COLO668 (cell line): ENCODE results near the gene BBOX1.
"Not testable (repeated sequence)": the region's sequence is repeated elsewhere in the genome, so short reads cannot be mapped to it uniquely, and the experiment has no call there.

Experiments used
- DNase-seq: peaks from one replicate; lab custom pipeline; 2025; ENCODE audit not compliant: unreplicated experiment; lab: John Stamatoyannopoulos, UW

The BBOX1 gene

GRCh38 chr11:27040302-27041115 is at the start of gene BBOX1:
Gene BBOX1, plus strand, starts transcription at chr11:27040815. Its CDS starts 14,616 bp downstream, at chr11:27055431.
- DNase-seq: peak; percentile 7

- no peak for DNase-seq
Observed at GRCh38 chr11:26992031-26992541, 48.5 kb upstream of the BBOX1 start.

- no peak for DNase-seq
Observed at GRCh38 chr11:26993965-26994457, 46.6 kb upstream of the BBOX1 start, which contains the start of gene FIBIN. Gene FIBIN, plus strand, starts transcription at chr11:26994112. Its CDS starts 415 bp downstream, at chr11:26994527.

GRCh38 chr11:26994631-26995095 is 46.0 kb upstream of the BBOX1 start:
- DNase-seq: no peak

GRCh38 chr11:26995701-26996460 is 44.7 kb upstream of the BBOX1 start:
- no peak for DNase-seq

- DNase-seq: no peak
Observed at GRCh38 chr11:26997378-26997777, 43.2 kb upstream of the BBOX1 start.

- not testable (repeated sequence) for DNase-seq
Observed at GRCh38 chr11:27001136-27001730, 39.4 kb upstream of the BBOX1 start.

GRCh38 chr11:27002431-27002830 is 38.2 kb upstream of the BBOX1 start:
- DNase-seq: no peak

- no peak for DNase-seq
Observed at GRCh38 chr11:27002838-27003237, 37.8 kb upstream of the BBOX1 start.

- DNase-seq: no peak
Observed at GRCh38 chr11:27004103-27004502, 36.5 kb upstream of the BBOX1 start.

- no peak for DNase-seq
Observed at GRCh38 chr11:27008811-27009535, 31.6 kb upstream of the BBOX1 start.

GRCh38 chr11:27011560-27012233 is 28.9 kb upstream of the BBOX1 start:
- DNase-seq: no peak

GRCh38 chr11:27012234-27012921 is 28.2 kb upstream of the BBOX1 start:
- no peak for DNase-seq

- no peak for DNase-seq
Observed at GRCh38 chr11:27013781-27014361, 26.7 kb upstream of the BBOX1 start.

GRCh38 chr11:27018902-27019529 is 21.6 kb upstream of the BBOX1 start:
- no peak for DNase-seq

GRCh38 chr11:27020751-27021150 is 19.9 kb upstream of the BBOX1 start:
- DNase-seq: no peak

GRCh38 chr11:27022659-27023251 is 17.9 kb upstream of the BBOX1 start:
- no peak for DNase-seq

GRCh38 chr11:27024865-27025264 is 15.8 kb upstream of the BBOX1 start:
- no peak for DNase-seq
